GM18498 (cell line): Measurements from ENCODE around the gene LBHD1.
"Not testable (repeated sequence)": the region's sequence is repeated elsewhere in the genome, so short reads cannot be mapped to it uniquely, and the experiment has no call there.

Experiments
- ATAC-seq: cut with Tn5 transposase; IDR thresholded peaks from one replicate; pipeline ENCODE4 v1.9.1; 2021; ENCODE audit warnings: mild to moderate bottlenecking, moderate library complexity; ENCODE audit not compliant: unreplicated experiment

The LBHD1 gene

DNA sequence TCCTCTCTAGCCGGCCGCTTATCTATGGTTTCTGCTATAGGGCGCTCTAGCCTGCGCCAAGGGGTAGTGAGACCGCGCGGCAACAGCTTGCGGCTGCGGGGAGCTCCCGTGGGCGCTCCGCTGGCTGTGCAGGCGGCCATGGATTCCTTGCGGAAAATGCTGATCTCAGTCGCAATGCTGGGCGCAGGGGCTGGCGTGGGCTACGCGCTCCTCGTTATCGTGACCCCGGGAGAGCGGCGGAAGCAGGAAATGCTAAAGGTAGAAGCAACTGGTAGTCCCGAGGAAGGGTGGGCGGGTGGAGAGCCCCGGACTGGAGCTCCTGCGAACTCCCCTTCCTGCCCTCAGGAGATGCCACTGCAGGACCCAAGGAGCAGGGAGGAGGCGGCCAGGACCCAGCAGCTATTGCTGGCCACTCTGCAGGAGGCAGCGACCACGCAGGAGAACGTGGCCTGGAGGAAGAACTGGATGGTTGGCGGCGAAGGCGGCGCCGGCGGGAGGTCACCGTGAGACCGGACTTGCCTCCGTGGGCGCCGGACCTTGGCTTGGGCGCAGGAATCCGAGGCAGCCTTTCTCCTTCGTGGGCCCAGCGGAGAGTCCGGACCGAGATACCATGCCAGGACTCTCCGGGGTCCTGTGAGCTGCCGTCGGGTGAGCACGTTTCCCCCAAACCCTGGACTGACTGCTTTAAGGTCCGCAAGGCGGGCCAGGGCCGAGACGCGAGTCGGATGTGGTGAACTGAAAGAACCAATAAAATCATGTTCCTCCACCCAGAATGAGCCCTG, at the start of gene LBHD1, which contains the start of gene UQCC3:
TSS of gene LBHD1 (minus strand) at position 660 of the 782 bp plus-strand sequence. CDS start 2,236 bp downstream, outside the sequence.
TSS of gene UQCC3 (plus strand) at position 66 of the 782 bp plus-strand sequence. CDS start at position 139, 73 bp downstream.
- peak; percentile 65 for ATAC-seq

DNA sequence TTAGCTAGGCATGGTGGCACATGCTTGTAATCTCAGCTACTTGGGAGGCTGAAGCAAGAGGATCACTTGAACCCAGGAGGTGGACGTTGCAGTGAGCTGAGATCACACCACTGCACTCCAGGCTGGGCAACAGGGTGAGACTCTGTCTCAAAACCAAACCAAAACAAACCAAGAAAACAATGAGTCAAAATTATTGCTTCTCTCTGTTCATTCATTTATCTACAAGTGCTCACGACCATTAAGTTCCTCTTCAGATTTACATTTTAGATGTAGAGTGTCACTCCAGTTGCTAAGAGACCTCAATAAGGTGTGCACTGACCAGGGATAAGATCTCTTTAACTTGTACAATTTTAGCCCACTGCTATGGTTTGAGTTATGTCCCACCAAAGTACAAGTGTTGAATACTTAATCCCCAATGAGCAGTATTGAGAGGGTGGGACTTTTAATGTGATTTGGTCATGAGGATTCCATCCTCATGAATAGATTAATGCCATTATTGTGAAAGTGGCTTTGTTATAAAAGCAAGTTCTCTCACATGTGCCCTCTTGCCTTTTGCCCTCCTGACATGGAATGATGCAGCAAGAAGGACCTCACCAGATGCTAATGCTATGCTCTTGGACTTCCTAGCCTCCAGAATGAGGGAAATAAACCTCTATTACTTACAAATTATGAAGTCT, 47.4 kb upstream of the LBHD1 start:
- no peak for ATAC-seq

DNA sequence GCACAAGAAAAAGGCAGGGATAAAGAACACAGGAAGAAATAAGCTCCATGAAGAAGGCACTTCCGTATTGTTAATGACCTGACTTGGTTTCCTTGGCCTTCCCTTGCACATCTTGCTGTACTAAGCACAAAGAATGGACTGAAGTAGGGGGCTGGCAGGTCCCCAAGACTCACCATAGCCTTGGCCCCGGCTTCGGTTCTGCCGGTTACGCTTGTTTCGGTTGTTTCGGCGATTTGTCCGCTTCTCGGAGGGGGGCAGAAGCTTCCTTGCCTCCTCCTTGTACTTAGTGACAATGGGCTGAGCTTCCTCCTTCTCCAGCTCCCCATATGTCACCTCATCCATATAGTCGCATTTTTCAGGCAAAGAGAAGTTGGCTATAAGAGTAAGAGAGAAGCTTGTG, 44.7 kb upstream of the LBHD1 start:
- ATAC-seq, result no peak

DNA sequence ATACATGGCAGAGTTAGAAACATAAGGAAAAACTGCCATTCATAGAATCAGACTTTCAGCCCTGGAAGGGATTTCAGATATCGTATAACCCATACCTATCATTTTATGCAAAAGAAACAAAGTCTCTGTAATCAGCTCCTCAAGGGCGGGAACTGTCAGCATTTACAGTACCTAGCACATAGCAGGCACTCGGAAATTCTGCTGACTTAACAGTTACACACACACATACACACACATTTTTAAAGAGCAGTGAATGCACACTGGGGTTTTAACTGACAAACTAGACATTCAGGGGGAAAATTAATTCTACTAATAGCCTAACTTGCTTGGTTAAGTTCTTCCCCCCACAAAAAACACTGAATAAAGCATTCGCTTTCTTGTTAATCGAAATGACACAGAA, 44.1 kb upstream of the LBHD1 start:
- ATAC-seq, result no peak

DNA sequence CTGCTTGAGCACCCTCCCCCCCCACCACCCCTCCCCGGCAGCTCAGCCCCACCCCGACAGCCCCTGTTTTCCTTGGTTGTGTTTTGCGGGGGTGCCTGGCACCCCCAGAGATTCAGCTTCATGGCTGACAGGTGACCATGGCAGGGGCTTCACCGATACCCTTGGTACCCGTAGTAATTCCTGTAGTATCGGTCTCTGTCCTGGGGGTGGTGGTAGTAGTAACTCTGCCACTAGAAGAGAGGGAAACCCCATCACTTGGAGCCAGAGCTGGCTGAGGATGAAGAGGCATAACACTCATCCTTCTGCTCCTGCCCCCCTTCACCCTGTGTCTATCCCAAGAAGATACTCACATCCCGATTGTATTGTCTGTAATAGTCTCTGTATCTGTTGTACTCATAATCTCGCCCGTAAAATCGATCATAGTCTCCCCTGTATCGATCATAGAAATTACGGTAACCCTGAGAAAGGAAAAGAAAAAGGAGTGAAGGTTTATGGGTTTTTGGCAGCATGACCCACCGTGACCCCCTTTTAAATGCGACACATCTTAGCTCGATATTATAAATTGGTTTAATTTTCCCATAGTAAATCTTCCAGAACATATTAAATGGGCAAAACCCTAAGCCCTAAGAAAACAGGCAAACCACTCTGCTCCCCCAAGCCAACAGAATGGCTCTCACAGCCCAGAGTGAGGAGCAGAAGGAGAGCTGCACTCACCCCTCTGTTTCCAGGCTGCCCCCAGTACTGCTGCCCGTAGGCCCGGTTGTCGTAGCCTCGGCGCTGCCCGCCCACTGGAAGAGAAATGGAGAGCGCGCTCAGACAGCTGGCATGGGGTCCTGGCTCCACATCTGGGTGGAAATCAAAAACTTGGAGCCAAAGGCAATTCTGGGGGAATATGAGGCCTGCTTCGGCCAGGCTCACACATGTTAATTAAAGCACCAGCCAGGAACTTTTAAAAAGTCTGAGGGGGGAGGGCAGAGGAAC, 43.4 kb upstream of the LBHD1 start:
- ATAC-seq, result no peak

DNA sequence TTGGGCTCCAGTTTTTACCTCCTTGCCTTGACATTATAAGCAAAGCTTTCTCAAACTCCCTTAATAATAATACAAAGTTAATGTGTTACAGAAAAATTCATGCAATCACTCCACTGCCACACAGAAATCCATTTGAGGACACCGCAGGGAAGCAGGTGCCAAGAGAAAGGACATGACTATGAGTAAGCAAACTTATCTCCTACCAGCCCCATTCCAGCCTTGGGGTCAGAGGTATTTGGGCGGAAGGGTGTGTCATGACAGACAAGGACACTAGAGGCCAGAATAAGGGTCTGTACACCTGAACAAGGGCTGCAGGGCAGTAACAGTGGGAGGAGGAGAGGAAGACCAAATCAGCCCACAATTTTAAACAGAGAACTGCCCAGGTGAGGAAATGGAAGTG, 41.3 kb upstream of the LBHD1 start:
- ATAC-seq, result no peak

DNA sequence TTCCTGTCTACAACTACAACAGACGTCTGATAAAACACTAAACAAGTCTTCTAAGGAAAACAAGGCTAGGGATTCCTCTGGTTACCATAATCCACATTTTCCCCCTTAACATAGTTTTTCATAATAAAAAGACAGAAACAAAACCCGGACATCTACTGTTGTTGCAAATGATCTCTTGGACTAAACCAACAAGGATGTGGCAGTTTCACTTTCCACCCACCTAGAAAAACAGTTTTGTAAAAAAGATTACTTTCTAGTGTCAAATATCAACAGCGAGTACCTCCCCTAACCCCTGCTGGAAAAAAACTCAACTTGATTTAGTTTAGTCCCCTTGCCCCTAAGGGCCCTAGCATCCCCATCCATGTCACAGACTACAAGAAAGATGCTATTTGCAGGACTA, 40.8 kb upstream of the LBHD1 start:
- ATAC-seq, result no peak

DNA sequence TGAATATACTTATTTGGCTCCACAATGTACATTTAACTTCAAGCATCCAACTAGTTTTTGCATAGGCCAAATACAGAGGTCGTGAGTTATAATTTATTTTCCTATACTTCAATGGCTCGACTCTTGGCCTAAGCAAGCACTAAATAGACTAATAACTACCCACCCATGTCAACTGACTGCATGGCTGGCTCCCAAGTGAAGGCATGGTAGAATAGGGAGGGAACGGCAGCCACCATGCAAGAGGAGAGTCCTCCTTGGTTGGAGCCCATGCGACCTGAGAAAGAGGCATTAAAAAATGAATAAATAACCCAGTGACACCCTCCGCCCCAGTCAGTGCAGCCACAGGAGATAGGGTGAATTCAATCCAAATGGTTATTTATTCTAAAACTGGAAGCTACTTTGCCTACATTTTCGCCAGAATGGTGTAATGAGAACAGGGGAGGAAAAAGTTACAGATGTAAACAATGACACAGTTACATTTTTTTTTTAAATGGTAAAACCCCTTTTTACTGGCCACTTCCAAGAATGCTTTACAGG, 40.3 kb upstream of the LBHD1 start:
- no peak for ATAC-seq

DNA sequence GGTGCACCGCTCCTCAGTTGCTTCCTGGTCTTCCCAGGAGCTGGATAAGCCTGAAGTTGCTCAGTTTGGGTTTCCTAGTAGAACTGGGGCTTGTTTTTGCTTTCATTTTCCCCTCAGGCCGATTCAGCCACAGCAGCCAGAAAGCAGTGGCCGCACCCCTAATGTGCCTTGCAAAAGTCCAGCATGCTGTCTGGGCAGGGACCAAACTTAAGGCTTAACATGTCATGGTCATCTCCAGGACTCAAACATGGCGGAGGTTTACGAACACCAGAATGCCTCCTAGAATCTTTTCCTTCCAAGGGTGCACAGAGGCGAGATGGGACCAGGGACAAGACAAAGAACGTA, 37.9 kb upstream of the LBHD1 start:
- peak; percentile 10 for ATAC-seq

DNA sequence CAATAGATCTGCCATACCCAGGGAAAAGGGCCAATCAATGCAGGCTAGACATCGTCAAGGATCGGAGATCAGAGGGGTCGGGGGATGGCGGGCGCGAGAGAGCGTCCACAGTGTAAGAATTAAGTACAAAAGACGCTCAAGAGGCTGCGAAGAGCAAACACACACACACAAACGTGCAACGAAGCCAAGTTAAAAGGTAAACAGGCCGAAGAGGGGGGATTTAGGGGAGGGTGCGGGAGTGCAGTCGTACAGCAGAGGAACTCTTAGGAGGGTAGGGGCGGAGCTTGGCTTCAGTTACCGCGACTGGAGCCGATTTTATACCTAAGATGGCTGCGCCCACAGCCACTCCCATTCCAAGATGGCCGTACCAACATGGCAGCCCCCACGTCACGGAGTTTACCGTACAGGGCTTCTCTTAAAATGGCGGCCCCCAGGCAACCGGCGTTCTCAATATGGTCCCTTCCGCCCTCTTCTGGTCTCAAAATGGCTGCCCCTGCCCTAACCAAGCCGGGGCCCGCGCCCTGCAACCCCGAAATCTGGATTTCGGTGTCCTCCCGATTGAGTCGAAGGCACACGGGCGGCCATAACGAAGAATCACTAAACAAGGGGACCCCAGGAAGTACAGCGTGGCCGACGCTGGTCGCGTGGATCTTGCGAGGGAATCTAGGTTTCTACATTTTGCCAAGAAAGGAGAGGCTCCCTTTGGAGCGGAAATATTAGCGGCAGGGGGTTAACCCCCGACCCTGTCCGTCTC, 37.4 kb upstream of the LBHD1 start:
- peak; percentile 70 for ATAC-seq

DNA sequence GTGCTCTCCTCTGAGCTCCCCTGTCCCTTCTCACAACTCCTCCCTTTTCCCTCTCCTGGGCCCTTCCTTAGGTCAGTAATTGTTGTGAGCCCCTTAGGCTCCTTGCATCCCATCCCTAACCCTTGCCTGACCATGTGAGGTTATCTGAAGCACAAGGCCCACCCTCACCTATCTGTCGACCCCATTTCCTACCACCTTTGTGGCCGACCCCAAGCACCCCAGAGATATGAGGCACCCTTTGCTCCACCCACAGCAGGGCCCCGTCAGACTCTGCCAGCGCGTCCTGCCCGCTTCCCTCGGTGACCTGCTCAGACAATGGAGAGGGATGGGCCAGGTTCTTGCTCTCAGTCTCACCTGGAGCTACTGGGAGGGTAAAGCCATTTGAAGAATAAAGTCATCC, 36.7 kb upstream of the LBHD1 start:
- no peak for ATAC-seq

DNA sequence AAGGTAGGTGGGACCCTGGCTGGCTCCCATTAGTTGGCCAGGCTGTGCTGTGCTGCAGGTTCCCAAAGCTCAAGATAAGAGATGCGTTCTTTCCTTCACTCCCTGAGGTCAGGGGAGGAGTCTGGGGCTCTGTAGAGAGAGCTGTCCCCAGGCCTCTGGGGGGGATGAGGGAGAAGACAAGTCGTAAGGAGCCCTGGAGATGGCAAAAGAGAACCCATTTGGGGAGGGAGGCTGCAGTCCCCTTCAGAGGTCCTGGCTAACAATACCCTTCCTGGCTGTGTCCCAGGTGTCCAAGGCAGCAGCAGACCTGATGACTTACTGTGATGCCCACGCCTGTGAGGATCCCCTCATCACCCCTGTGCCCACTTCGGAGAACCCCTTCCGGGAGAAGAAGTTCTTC, 36.3 kb upstream of the LBHD1 start:
- no peak for ATAC-seq

DNA sequence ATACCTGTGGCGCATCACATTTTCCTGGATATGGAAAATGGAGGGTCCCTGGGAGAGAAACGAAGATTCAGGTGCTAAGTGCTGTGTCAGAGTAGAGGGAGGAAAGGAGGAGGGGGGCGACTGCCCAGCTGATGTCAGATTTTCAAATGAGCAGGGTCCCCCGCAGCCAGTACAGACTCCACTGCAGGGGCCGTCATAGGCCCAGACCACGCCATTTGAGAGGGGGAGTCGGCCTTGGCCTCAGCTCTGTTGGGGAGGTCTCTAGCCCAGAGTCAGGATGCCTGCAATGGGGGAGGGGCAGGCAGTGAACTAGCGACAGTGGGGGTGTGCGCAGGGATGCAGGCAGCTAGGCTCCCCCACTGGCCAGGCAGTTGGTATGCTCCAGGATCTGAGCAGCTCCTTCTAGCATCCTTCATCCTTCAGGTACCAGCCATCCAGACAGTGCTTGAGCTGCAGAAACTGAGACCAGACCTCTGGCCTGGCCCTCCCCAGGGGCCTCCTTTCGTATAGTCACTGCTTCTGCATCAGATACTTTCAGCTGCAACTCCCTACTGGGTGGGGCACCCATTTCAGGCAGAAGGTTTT, 35.3 kb upstream of the LBHD1 start, which contains the start of the genes BSCL2 and GNG3:
TSS of gene BSCL2 (minus strand) at position 148 of the 585 bp plus-strand sequence. CDS start 229 bp downstream, outside the sequence.
TSS of gene GNG3 (plus strand) at position 400 of the 585 bp plus-strand sequence. CDS start 620 bp downstream, outside the sequence.
- ATAC-seq, result no peak

DNA sequence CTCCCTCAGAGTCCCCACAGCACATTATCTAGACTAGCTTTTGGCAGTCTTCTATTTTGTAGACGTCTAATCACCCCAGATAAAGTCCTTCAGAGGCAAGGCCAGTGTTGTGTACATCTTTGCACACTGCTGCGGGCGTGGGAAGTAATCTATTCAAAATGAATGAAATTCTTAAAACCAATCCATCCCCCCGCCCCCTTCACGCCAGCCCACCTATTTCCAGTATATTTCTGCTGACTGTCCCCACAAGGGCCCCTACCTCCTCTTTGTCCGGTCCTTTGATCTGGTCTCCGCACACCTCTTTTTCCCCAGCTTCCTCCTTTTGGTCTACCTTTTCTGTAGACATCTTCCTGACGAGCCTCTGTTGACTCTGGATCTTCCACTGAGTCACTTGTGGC, 34.8 kb upstream of the LBHD1 start:
- ATAC-seq, result no peak

DNA sequence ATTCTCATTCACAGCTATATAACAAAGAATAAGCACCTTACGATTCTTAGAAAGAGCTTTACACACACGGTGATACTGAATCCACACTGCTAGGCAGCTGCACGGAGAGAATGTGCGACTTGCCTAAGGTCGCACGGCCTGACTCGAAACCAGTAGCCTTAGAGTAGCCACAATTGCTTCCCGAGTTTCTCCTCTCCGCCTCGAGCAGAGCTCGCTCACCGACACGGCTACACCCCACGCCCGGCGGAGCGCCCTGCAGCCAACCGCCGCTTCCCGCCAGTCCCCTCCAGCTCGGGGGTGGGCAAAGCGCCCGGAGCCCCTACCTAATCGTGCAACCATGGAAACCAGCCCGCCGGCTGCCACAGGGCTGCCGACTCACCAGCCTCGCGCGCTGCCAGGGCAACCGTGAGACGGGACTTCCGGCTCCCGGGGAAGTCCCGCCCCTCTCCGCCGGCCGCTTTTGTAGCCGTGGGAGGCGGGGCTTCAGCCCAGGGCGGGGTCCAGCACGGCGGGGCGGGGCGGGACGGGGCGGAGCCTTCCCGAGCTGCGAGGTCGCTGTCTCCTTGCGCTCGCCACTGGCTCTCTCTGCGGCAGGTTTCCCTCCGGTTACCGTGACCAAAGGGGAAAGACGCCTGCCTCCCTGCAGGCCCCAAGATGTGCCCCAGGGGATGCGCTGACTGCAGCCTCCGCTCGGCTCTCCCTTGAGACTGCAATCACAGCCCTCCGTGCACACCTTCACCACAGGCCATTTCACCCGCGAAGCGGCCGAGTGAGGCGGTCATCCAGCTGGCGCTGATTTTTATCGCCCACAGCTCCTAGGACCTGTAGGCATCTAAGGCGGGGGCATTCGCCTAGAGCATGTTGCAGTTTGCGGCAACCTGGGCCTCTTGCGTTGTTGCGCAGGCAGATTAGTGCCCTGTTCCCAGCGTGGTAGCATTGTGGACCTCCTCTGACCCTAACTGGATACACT, 34.1 kb upstream of the LBHD1 start:
- ATAC-seq, result peak; percentile 65

DNA sequence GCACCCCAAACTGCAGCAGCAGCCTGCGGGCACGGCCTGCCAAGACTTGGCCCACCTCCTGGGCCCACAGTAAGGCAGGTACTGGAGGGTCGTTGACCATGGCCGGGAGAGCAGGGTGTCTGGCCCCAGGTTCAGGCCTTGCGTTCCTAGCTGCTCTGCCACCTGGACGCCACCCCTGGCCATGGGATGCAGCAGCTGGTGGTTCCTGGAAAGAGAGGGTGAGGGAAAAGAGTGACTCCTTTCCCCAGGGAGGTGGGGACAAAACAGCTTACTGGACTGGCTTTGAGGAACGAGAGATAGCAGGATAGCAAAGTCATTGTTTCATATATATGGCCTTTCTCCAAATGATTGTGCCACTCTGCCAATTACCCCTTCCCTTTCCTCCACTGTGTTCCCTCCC, 33.3 kb upstream of the LBHD1 start:
- no peak for ATAC-seq

DNA sequence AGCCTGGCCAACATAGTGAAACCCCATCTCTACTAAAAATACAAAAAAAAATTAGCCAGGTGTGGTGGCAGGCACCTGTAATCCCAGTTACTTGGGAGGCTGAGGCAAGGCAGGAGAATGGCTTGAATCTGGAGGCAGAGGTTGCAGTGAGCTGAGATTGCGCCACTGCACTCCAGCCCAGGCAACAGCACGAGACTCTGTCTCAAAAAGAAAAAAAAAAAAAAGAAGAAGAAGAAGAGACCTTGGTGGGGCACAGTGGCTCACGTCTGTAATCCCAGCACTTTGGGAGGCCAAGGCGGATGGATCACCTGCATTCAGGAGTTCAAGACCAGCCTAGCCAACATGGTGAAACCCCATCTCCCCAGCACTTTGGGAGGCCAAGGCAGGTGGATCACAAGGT, 31.9 kb upstream of the LBHD1 start:
- ATAC-seq, result not testable (repeated sequence)

DNA sequence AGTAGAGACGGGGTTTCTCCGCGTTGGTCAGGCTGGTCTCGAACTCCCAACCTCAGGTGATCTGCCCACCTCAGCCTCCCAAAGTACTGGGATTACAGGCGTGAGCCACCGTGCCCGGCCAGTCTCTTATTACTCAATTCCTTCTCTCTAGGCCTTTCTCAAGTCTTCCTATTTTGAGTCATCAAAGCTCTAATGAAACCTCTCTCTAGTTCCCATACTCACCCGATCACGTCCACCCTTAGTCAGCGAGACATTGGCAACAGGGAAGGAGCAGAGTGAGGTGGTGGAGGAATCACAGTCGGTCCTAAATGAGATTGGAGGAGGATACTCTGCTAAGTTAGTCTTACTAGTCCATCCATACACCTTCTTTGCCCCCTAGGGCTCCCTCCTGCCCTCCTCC, 30.2 kb upstream of the LBHD1 start:
- ATAC-seq, result no peak
